ENCODE data around the gene SCGB3A2. TPM values are rescaled to one million over a fixed set of nuclear protein-coding genes. Genes with fewer than 3 reads are reported as not detected.

The SCGB3A2 gene
- total and polyA plus RNA-seq, 2 of the 8 experiments (the other 6 are each of a cell fraction or from before 2014, with no cell fraction given) = 47.1 to 63.6 TPM

DNA sequence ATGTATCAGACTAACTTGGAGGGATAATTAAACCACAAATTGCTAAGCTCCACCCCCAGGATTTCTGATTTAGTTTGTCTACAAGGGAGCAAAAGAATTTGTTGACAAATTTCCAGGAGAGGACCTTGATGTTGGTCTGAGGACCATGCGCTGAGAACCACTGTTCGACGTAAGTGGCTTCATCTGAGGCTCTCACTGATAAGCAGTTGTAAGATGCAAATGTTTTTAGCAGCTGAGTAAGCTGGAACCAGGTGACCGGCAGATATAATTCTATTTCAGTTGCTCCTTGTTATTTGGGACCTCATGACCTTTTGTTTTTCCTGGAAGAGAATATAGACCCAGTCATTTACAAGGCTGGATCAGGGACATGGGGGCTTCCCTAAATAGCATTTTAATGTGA lies 32.9 kb upstream of the SCGB3A2 start (continued):
- no peak for TF ChIP-seq SRF (IDR thresholded peaks at IDR 0.05; ENCODE audit: low read depth, low read length)
- no peak for TF ChIP-seq POLR2AphosphoS5 (IDR thresholded peaks at IDR 0.05; ENCODE audit: low read depth, low read length)
- no peak for TF ChIP-seq CTBP2 (IDR thresholded peaks at IDR 0.05; ENCODE audit: borderline replicate concordance, insufficient read depth, insufficient read length, low read length)
- TF ChIP-seq FOSL1 (IDR thresholded peaks at IDR 0.05; ENCODE audit: insufficient read depth, low read depth, low read length) = no peak
